Measurements from ENCODE around the gene ISCA2. TPM values are rescaled to one million over a fixed set of nuclear protein-coding genes. Genes with fewer than 3 reads are reported as not detected.

Gene ISCA2
- total RNA-seq, 4 donors from 2014 or later: 24.6 to 54.9 (median 44.2) TPM

- no peaks in the 10 kb centered on the region for H3K36me3 ChIP-seq
- no peak for TF ChIP-seq POLR2A (IDR thresholded peaks at IDR 0.05)
- no peak for TF ChIP-seq CTCF (IDR thresholded peaks at IDR 0.05)
- H3K4me3 ChIP-seq (replicated peaks in 1 of 3): no peak overlapping the region
- no peaks in the 10 kb centered on the region for H3K27me3 ChIP-seq
- peak overlapping the region; percentile 5 to 49 (median 12) for H3K27ac ChIP-seq
- 93 to 94% methylated on average over 5 of the region's 5 CpGs for WGBS, 2 donors
- peaks cover 44 to 56% of the 10 kb centered on the region in 2 donors for H3K4me1 ChIP-seq
- no peak for DNase-seq
- H3K9me3 ChIP-seq: no peaks in the 10 kb centered on the region
- intact Hi-C loops (cut with DNase I): no loop called here
Measured at GRCh38 chr14:74543771-74544438, 50.3 kb downstream of the ISCA2 start.

- Histone ChIP-seq H3K9me3 (no peaks in the 10 kb centered on the region), H3K27me3 (no peaks in the 10 kb centered on the region), H3K27ac (peak overlapping the region; percentile 72 to 93 (median 83)), H3K4me3 (replicated peaks in 1 of 3) (no peak overlapping the region), H3K4me1 (peaks cover 50 to 58% of the 10 kb centered on the region in 2 donors), H3K36me3 (no peaks in the 10 kb centered on the region)
- DNase-seq: no peak
- WGBS, 2 donors: 50 to 51% methylated on average over 4 of the region's 4 CpGs
- intact Hi-C loops (cut with DNase I): no loop called here
- no peak for TF ChIP-seq CTCF (IDR thresholded peaks at IDR 0.05)
- TF ChIP-seq POLR2A (IDR thresholded peaks at IDR 0.05): no peak
Measured at GRCh38 chr14:74545386-74545785, 51.8 kb downstream of the ISCA2 start.

DNA sequence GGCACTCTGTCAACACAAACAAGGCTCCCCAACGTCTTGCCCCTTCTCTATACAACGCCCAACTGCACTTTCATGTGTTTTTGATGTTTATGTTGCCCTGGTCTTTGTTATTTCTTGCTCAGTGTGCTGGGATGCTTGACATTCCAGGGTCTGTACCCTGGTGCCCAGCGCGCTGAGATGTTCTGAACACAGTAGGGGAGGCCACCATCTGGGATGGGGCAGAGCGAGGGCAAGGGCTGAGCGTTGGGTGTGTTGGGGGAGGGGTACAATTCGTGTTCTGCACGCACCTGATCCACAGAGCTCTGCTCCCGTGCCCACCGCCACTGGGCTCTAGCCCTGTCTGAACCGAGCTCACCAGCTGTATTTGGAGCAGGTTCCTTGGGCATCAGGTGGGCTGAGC lies 52.9 kb downstream of the ISCA2 start:
- peak; percentile 95 to 96 for DNase-seq
- intact Hi-C loops (cut with DNase I): no loop called here
- H3K27me3 ChIP-seq: no peaks in the 10 kb centered on the region
- H3K4me1 ChIP-seq: peaks cover 55 to 60% of the 10 kb centered on the region in 2 donors
- no peaks in the 10 kb centered on the region for H3K9me3 ChIP-seq
- 25 to 44% methylated on average over 6 to 7 of the region's 11 CpGs for WGBS, 2 donors
- H3K4me3 ChIP-seq (replicated peaks in 1 of 3): no peak overlapping the region
- H3K27ac ChIP-seq: peak overlapping the region; percentile 85 to 95 (median 93)
- no peaks in the 10 kb centered on the region for H3K36me3 ChIP-seq
- TF ChIP-seq CTCF (IDR thresholded peaks at IDR 0.05) (no peak), POLR2A (IDR thresholded peaks at IDR 0.05) (peak in 1 of 2 donors; percentile 61)

Other genes starting within 250 kb of the ISCA2 start
- gene ABCD4, start 190.8 kb upstream of the ISCA2 start, total RNA-seq: 10 to 100 TPM; 45.2 to 79.5 (median 62.0) TPM
- not detected for gene VRTN, start 145.3 kb upstream of the ISCA2 start, total RNA-seq
- under 1 TPM in 2 of 4 donors, not detected in 2; 0.13 to 0.54 TPM for gene SYNDIG1L, start 67.6 kb upstream of the ISCA2 start, total RNA-seq
- gene NPC2, start 460 bp upstream of the ISCA2 start, total RNA-seq: 1,000 to 10,000 TPM in 1 of 4 donors, 100 to 1,000 TPM in 3; 583 to 1,617 (median 793) TPM
- 100 to 1,000 TPM in 3 of 4 donors, 10 to 100 TPM in 1; 81.3 to 240 (median 189) TPM for gene LTBP2, start 118.5 kb downstream of the ISCA2 start, total RNA-seq
- gene AREL1, start 219.3 kb downstream of the ISCA2 start, total RNA-seq: 10 to 100 TPM; 45.6 to 61.1 (median 50.4) TPM
- 10 to 100 TPM; 35.4 to 51.2 (median 39.3) TPM for gene FCF1, start 219.4 kb downstream of the ISCA2 start, total RNA-seq

Measured in thyroid gland (tissue), 4 donors.